GM23338 (cell line): ENCODE measurements around the gene DYSF. TPM values are rescaled to one million over a fixed set of nuclear protein-coding genes. Genes with fewer than 3 reads are reported as not detected.

Source experiments
- ATAC-seq: fragments of 200-7000 bp; cut with Tn5 transposase; 3 replicates; pipeline ENCODE4 v1.9.1; 2020
- DNase-seq: peaks from one replicate; pipeline ENCODE4 v3.0.0-alpha.2; 2015; ENCODE audit warnings: low spot score
- H2AFZ ChIP-seq: fragments of 200-600 bp; sonication (generic); 2 replicates; pipeline ENCODE4 v1.8.0; 2016; ENCODE audit warnings: antibody characterized with exemption, mild to moderate bottlenecking, moderate library complexity
- H3F3A ChIP-seq: fragments of 200-600 bp; sonication (generic); replicated peaks from 2 replicates; pipeline ENCODE4 v1.8.0; 2017; ENCODE audit warnings: antibody characterized with exemption, mixed run types, low read depth
- H3K27ac ChIP-seq: fragments of 200-600 bp; sonication (generic); 2 replicates; pipeline ENCODE4 v1.6.1; 2016; ENCODE audit warnings: low read depth
- H3K27me3 ChIP-seq: fragments of 200-600 bp; sonication (generic); 2 replicates; pipeline ENCODE4 v1.8.0; 2016; ENCODE audit warnings: mild to moderate bottlenecking, mixed run types, moderate library complexity; ENCODE audit not compliant: insufficient read depth
- H3K36me3 ChIP-seq: fragments of 200-600 bp; sonication (generic); 2 replicates; pipeline ENCODE4 v1.8.0; 2016; ENCODE audit warnings: mild to moderate bottlenecking; ENCODE audit not compliant: insufficient read depth
- H3K4me1 ChIP-seq: fragments of 200-600 bp; sonication (generic); 2 replicates; pipeline ENCODE4 v1.8.0; 2016; ENCODE audit warnings: mild to moderate bottlenecking, moderate library complexity; ENCODE audit not compliant: insufficient read depth
- H3K4me2 ChIP-seq: fragments of 200-600 bp; sonication (generic); 2 replicates; pipeline ENCODE4 v1.7.1; 2017; ENCODE audit warnings: mixed run types
- H3K4me3 ChIP-seq: fragments of 200-600 bp; sonication (generic); 2 replicates; pipeline ENCODE4 v1.6.1; 2016; ENCODE audit warnings: mixed run types
- H3K79me2 ChIP-seq: fragments of 200-600 bp; sonication (generic); replicated peaks from 2 replicates; pipeline ENCODE4 v1.8.0; 2017; ENCODE audit warnings: mild to moderate bottlenecking; ENCODE audit not compliant: insufficient read depth
- H3K9me2 ChIP-seq: fragments of 200-600 bp; sonication (generic); 2 replicates; pipeline ENCODE4 v1.8.0; 2017; ENCODE audit not compliant: insufficient read depth
- H4K20me1 ChIP-seq: fragments of 200-600 bp; sonication (generic); replicated peaks from 2 replicates; pipeline ENCODE4 v1.8.0; 2017; ENCODE audit warnings: mild to moderate bottlenecking; ENCODE audit not compliant: insufficient read depth
- H3K27ac Mint-ChIP-seq: 2 replicates; pipeline ENCODE4 v1.8.0; 2020; ENCODE audit warnings: inconsistent platforms, mild to moderate bottlenecking, moderate library complexity, mixed read lengths
- H3K27me3 Mint-ChIP-seq: 3 replicates; pipeline ENCODE4 v1.8.0; 2022; ENCODE audit warnings: low read depth, mild to moderate bottlenecking, moderate library complexity, mixed read lengths, inconsistent platforms; ENCODE audit not compliant: insufficient read depth, poor library complexity
- H3K36me3 Mint-ChIP-seq: 3 replicates; pipeline ENCODE4 v1.8.0; 2021; ENCODE audit warnings: low read depth, mild to moderate bottlenecking, inconsistent platforms, moderate library complexity, mixed read lengths
- H3K4me1 Mint-ChIP-seq: 3 replicates; pipeline ENCODE4 v1.8.0; 2020; ENCODE audit warnings: mild to moderate bottlenecking, inconsistent platforms, mixed read lengths
- H3K4me3 Mint-ChIP-seq: 3 replicates; pipeline ENCODE4 v1.8.0; 2021; ENCODE audit warnings: moderate library complexity, mild to moderate bottlenecking, inconsistent platforms, mixed read lengths
- H3K9me3 Mint-ChIP-seq: 3 replicates; pipeline ENCODE4 v1.8.0; 2020; ENCODE audit warnings: moderate library complexity, mild to moderate bottlenecking, inconsistent platforms, mixed read lengths
- CREB1 ChIP-seq: fragments of 250-450 bp; sonication (Bioruptor Pico); IDR thresholded peaks from 2 replicates; pipeline ENCODE4 v1.5.0; 2020; ENCODE audit warnings: low read depth, mild to moderate bottlenecking, moderate library complexity
- ETS1 ChIP-seq: IDR thresholded peaks from 2 replicates; pipeline ENCODE4 v1.6.1; 2016; ENCODE audit warnings: antibody characterized with exemption
- EZH2phosphoT487 ChIP-seq: fragments of 200-600 bp; sonication (generic); IDR thresholded peaks from one replicate; pipeline ENCODE4 v1.8.1; 2018; ENCODE audit warnings: antibody characterized with exemption; ENCODE audit not compliant: unreplicated experiment
- NANOG ChIP-seq: IDR thresholded peaks from 2 replicates; pipeline ENCODE4 v1.6.1; 2016; ENCODE audit warnings: antibody characterized with exemption, borderline replicate concordance
- REST ChIP-seq: IDR thresholded peaks from one replicate; pipeline ENCODE4 v1.6.1; 2018; ENCODE audit warnings: antibody characterized with exemption; ENCODE audit not compliant: unreplicated experiment
- STAT1 ChIP-seq: IDR thresholded peaks from one replicate; pipeline ENCODE4 v1.6.1; 2016; ENCODE audit warnings: antibody characterized with exemption; ENCODE audit not compliant: unreplicated experiment
- ZNF331 ChIP-seq: fragments of 250-450 bp; sonication (Bioruptor Pico); IDR thresholded peaks from 2 replicates; pipeline ENCODE4 v1.5.0; 2020; ENCODE audit warnings: low read depth, mild to moderate bottlenecking, moderate library complexity
- ZNF462 ChIP-seq: fragments of 250-450 bp; sonication (Bioruptor Pico); IDR thresholded peaks from 2 replicates; pipeline ENCODE4 v1.5.0; 2020; ENCODE audit warnings: mild to moderate bottlenecking, moderate library complexity
- polyA plus RNA-seq: library from polyadenylated mRNA; unstranded; fragments of >200 nt; fragmentation: Nextera tagmentation; extraction: Ambion mirVana; gene quantifications from 2 replicates; pipeline ENCODE4 v1.2.1, GENCODE V29; 2016
- total RNA-seq: library from RNA; depleted of rRNA; stranded (reverse); fragments of >200 nt; shearing (Covaris generic); gene quantifications from 2 replicates; pipeline ENCODE4 v1.2.3, GENCODE V29; 2014

The DYSF gene
- total and polyA plus RNA-seq, 2 experiments from 2014 or later: 7.3 to 21.3 TPM

- no peak for TF ChIP-seq ZNF462
- TF ChIP-seq CREB1: no peak
- TF ChIP-seq REST: no peak
- no peak for TF ChIP-seq NANOG
Observed at GRCh38 chr2:71531522-71532047, 78.2 kb downstream of the DYSF start (continued).

GRCh38 chr2:71532327-71532726, 79.0 kb downstream of the DYSF start:
- H3F3A ChIP-seq: no peaks in the 10 kb centered on the region
- DNase-seq: no peak
- Mint-ChIP-seq H3K9me3 (no peaks in the 10 kb centered on the region), H3K27ac (no peak overlapping the region), H3K36me3 (peaks cover 7% of the 10 kb centered on the region; the same call in 1 of the 3 replicates), H3K4me1 (peaks cover 20% of the 10 kb centered on the region), H3K4me3 (no peak overlapping the region), H3K27me3 (peaks cover 7% of the 10 kb centered on the region)
- H3K27me3 ChIP-seq: no peaks in the 10 kb centered on the region
- H3K4me3 ChIP-seq: no peak overlapping the region
- no peak overlapping the region for H3K27ac ChIP-seq
- H2AFZ ChIP-seq: no peak overlapping the region
- ATAC-seq: no peak
- peaks cover 9% of the 10 kb centered on the region for H3K4me1 ChIP-seq
- H4K20me1 ChIP-seq: no peaks in the 10 kb centered on the region
- H3K79me2 ChIP-seq: no peaks in the 10 kb centered on the region
- H3K4me2 ChIP-seq: no peak overlapping the region
- no peaks in the 10 kb centered on the region for H3K9me2 ChIP-seq
- TF ChIP-seq ETS1: no peak
- no peak for TF ChIP-seq EZH2phosphoT487
- TF ChIP-seq ZNF331 (CRISPR knock-in tag): no peak
- no peak for TF ChIP-seq NANOG
- no peak for TF ChIP-seq STAT1
- H3K36me3 ChIP-seq: no peaks in the 10 kb centered on the region
